ENCODE measurements around the gene CLCN1. TPM values are rescaled to one million over a fixed set of nuclear protein-coding genes. Genes with fewer than 3 reads are reported as not detected.

CLCN1 gene
- total and polyA plus RNA-seq, 2 of the 4 experiments (the other 2 are of a cell fraction) = not detected

GRCh38 chr7:143362131-143363015, 46.5 kb downstream of the CLCN1 start, which contains the start of gene FAM131B:
Gene FAM131B, minus strand, starts transcription at chr7:143362713. Its CDS starts 110 bp downstream, at chr7:143362603.
- no peak within 1 kb of the TSS for H3K56ac ChIP-seq (ENCODE audit: extremely low read depth, insufficient read depth, low read length)
- H3K23ac ChIP-seq (ENCODE audit: low read depth, low read length) = peak within 1 kb of the TSS; percentile 71; the same call in 1 of the 2 replicates
- dilution Hi-C loops (cut with HindIII; ENCODE audit: low sequenced_read_pairs, unreplicated experiment) (no loop called here), in situ Hi-C loops (cut with MboI; ENCODE audit: low sequenced_read_pairs) (no loop called here), intact Hi-C loops (cut with micrococcal nuclease) (no loop called here)
- H2BK20ac ChIP-seq (ENCODE audit: low read depth, low read length) = no peak within 1 kb of the TSS
- no peaks in the 10 kb centered on the region for H3K4me1 ChIP-seq (ENCODE audit: control insufficient read depth, insufficient read depth, low read length)
- no peak within 1 kb of the TSS for H2BK5ac ChIP-seq (ENCODE audit: low read depth, low read length, poor library complexity, severe bottlenecking)
- no peak within 1 kb of the TSS for H4K8ac ChIP-seq (ENCODE audit: low read depth in 2 of 2, low read length in 2 of 2)
- no peaks in the 10 kb centered on the region for H3K9me1 ChIP-seq (ENCODE audit: insufficient read depth, low read length)
- peak within 1 kb of the TSS; percentile 88 for H2AFZ ChIP-seq (replicated peaks; ENCODE audit: low read length, poor library complexity)
- no peak within 1 kb of the TSS for H2BK15ac ChIP-seq (ENCODE audit: low read depth, low read length)
- H3K9me3 ChIP-seq (ENCODE audit: control insufficient read depth, insufficient read depth, low read length) = no peaks in the 10 kb centered on the region
- CTCF ChIA-PET = interaction anchor here (0.6 kb wide), 1 partner anchor 18 kb away, joined by 5 read pairs; no protein-coding TSS in a partner anchor
- H3K79me1 ChIP-seq (ENCODE audit: low read depth in 1 of 2, low read length in 2 of 2) = no peaks in the 10 kb centered on the region
- no peak within 1 kb of the TSS for H3K18ac ChIP-seq (ENCODE audit: low read depth, low read length)
- H4K20me1 ChIP-seq (ENCODE audit: insufficient read depth, low read length) = no peaks in the 10 kb centered on the region
- H2BK120ac ChIP-seq (ENCODE audit: low read depth, low read length) = no peak within 1 kb of the TSS
- no TSS peak for BruUV-seq (replicated peaks)
- 0% methylated on average over 17 of the region's 112 CpGs; no CpG with 5 or more reads in 1 of the 2 experiments for WGBS, 2 experiments (ENCODE audit: extremely low coverage in 2 of 2, insufficient read length in 1 of 2)
- H4K91ac ChIP-seq (ENCODE audit: insufficient read depth, low read depth, low read length) = no peak within 1 kb of the TSS; the same call in 1 of the 2 replicates
- H2AK9ac ChIP-seq (replicated peaks; ENCODE audit: low read depth, low read length, poor library complexity) = peak within 1 kb of the TSS; percentile 68
- DNase-seq (no peak), ATAC-seq (ENCODE audit: low read depth) (peak; percentile 76)
- H2AK5ac ChIP-seq (ENCODE audit: low read depth, low read length) = no peak within 1 kb of the TSS
- peak within 1 kb of the TSS; percentile 58 for H3K9ac ChIP-seq (ENCODE audit: low read depth, low read length)
- peaks cover 40% of the 10 kb centered on the region for H3K27me3 ChIP-seq (ENCODE audit: control insufficient read depth, insufficient read depth, low read length)
- H4K5ac ChIP-seq (ENCODE audit: low read depth, low read length) = no peak within 1 kb of the TSS
- H3K27ac ChIP-seq (ENCODE audit: insufficient read depth, low read length) = no peak within 1 kb of the TSS; the same call in 1 of the 2 replicates
- POLR2A ChIA-PET (ENCODE audit: unreplicated experiment) = no interaction called here
- H3K14ac ChIP-seq (replicated peaks; ENCODE audit: low read depth, low read length) = no peak within 1 kb of the TSS
- no peak within 1 kb of the TSS for H3K4ac ChIP-seq (ENCODE audit: low read depth, low read length)
- TF ChIP-seq, protein P1, sequence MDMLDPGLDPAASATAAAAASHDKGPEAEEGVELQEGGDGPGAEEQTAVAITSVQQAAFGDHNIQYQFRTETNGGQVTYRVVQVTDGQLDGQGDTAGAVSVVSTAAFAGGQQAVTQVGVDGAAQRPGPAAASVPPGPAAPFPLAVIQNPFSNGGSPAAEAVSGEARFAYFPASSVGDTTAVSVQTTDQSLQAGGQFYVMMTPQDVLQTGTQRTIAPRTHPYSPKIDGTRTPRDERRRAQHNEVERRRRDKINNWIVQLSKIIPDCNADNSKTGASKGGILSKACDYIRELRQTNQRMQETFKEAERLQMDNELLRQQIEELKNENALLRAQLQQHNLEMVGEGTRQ (IDR thresholded peaks at IDR 0.05; ENCODE audit: low read depth, low read length) = no peak
- TF ChIP-seq MAZ (IDR thresholded peaks at IDR 0.05; ENCODE audit: borderline replicate concordance, low read depth, low read length) (no peak; the same call in 1 of the 2 replicates), MAFK (IDR thresholded peaks at IDR 0.05; ENCODE audit: low read depth, low read length) (no peak)
- TF ChIP-seq, protein P2, sequence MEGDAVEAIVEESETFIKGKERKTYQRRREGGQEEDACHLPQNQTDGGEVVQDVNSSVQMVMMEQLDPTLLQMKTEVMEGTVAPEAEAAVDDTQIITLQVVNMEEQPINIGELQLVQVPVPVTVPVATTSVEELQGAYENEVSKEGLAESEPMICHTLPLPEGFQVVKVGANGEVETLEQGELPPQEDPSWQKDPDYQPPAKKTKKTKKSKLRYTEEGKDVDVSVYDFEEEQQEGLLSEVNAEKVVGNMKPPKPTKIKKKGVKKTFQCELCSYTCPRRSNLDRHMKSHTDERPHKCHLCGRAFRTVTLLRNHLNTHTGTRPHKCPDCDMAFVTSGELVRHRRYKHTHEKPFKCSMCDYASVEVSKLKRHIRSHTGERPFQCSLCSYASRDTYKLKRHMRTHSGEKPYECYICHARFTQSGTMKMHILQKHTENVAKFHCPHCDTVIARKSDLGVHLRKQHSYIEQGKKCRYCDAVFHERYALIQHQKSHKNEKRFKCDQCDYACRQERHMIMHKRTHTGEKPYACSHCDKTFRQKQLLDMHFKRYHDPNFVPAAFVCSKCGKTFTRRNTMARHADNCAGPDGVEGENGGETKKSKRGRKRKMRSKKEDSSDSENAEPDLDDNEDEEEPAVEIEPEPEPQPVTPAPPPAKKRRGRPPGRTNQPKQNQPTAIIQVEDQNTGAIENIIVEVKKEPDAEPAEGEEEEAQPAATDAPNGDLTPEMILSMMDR (conservative IDR thresholded peaks at IDR 0.05; ENCODE audit: low read depth, low read length) = no peak
- peaks cover 2% of the 10 kb centered on the region; the same call in 1 of the 2 replicates for H3K36me3 ChIP-seq (ENCODE audit: control insufficient read depth, insufficient read depth, low read length)
- H3K4me2 ChIP-seq (ENCODE audit: low read depth, low read length) = peak within 1 kb of the TSS; percentile 90
- peak within 1 kb of the TSS; percentile 84 for H3K4me3 ChIP-seq (ENCODE audit: insufficient read depth, low read depth, low read length)

Data from IMR-90 (cell line).